Measurements from ENCODE around the gene TFPI. TPM values are rescaled to one million over a fixed set of nuclear protein-coding genes. Genes with fewer than 3 reads are reported as not detected.

The TFPI gene
- total and polyA plus RNA-seq, 11 donors: 13.5 to 63.7 (median 24.6) TPM

DNA sequence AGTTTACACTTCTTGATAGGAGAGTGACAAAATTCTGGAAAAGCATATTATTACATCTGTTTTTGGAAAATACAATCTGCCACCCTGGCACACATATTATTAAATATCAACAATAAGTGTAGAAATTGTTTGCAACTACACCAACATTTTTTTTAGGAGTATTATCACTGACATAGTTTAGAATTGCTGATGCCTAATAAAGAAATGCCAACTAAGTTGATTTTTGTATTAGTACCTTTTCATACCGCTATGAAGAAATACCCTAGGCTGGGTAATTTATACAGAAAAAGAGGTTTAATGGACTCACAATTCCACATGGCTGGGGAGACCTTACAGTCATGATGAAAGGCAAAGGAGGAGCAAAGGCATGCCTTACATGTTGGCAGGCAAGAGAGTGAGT, 35.9 kb upstream of the TFPI start:
- DNase-seq (no peak), ATAC-seq (no peak)
- Histone ChIP-seq H3K4me3 (no peak overlapping the region), H3K36me3 (no peaks in the 10 kb centered on the region), H3K4me1 (no peaks in the 10 kb centered on the region), H3K27me3 (no peaks in the 10 kb centered on the region), H3K27ac (no peak overlapping the region), H3K9me3 (no peaks in the 10 kb centered on the region)
- TF ChIP-seq, protein P1, sequence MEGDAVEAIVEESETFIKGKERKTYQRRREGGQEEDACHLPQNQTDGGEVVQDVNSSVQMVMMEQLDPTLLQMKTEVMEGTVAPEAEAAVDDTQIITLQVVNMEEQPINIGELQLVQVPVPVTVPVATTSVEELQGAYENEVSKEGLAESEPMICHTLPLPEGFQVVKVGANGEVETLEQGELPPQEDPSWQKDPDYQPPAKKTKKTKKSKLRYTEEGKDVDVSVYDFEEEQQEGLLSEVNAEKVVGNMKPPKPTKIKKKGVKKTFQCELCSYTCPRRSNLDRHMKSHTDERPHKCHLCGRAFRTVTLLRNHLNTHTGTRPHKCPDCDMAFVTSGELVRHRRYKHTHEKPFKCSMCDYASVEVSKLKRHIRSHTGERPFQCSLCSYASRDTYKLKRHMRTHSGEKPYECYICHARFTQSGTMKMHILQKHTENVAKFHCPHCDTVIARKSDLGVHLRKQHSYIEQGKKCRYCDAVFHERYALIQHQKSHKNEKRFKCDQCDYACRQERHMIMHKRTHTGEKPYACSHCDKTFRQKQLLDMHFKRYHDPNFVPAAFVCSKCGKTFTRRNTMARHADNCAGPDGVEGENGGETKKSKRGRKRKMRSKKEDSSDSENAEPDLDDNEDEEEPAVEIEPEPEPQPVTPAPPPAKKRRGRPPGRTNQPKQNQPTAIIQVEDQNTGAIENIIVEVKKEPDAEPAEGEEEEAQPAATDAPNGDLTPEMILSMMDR (IDR thresholded peaks at IDR 0.05): no peak
- no peak for TF ChIP-seq POLR2A (IDR thresholded peaks at IDR 0.05)
- intact Hi-C loops (cut with DNase I): loop anchor here in 4 of 10 donors (10.0 kb wide), 3 partner anchors 255 to 925 kb away; no protein-coding TSS in a partner anchor
- 93 to 99% (median 97%) methylated on average over 1 of the region's 1 CpG for WGBS, 4 donors

DNA sequence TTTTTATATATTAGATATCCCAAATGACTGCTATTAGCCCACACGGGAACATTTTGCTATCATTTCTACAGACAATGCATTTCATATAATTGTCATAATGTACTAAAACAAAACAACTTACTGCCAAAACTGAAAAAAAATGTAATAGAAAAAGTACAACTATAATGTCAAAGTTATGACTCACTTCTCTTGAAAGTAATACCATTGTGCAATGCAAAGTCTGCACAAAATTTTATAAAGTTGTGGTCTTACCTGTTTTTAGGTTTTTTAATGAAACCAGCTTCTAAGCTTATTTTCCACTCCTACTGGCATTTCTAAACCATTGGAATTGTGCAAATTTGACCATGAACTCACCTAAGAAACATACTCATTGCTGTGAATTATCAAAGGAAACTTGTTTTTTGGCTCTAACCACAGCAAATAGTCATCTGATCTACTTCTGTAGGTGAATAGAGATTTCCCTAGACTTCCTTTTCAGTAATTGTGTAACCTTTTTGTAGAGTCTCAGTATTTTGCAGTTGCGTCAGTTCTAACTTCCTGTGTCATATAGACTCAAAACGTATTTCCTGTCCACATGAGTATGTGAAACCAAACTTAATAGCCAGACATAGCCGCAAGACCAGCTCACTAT, 31.9 kb upstream of the TFPI start:
- no peak overlapping the region for H3K27ac ChIP-seq
- no peaks in the 10 kb centered on the region for H3K36me3 ChIP-seq
- no peak for TF ChIP-seq POLR2A (IDR thresholded peaks at IDR 0.05)
- TF ChIP-seq, protein P1 (IDR thresholded peaks at IDR 0.05): no peak
- intact Hi-C loops (cut with DNase I): loop anchor here in 8 of 10 donors (5.0 to 10.0 kb wide), 7 partner anchors 259 to 1829 kb away; no protein-coding TSS in a partner anchor
- H3K4me3 ChIP-seq: no peak overlapping the region
- peaks cover 0 to 7% (median 2%) of the 10 kb centered on the region in 12 donors for H3K4me1 ChIP-seq
- 65 to 78% (median 73%) methylated on average over 4 of the region's 4 CpGs for whole genome bisulfite sequencing, 4 donors
- ATAC-seq (no peak), DNase-seq (no peak)
- no peaks in the 10 kb centered on the region for H3K9me3 ChIP-seq
- H3K27me3 ChIP-seq: no peaks in the 10 kb centered on the region

DNA sequence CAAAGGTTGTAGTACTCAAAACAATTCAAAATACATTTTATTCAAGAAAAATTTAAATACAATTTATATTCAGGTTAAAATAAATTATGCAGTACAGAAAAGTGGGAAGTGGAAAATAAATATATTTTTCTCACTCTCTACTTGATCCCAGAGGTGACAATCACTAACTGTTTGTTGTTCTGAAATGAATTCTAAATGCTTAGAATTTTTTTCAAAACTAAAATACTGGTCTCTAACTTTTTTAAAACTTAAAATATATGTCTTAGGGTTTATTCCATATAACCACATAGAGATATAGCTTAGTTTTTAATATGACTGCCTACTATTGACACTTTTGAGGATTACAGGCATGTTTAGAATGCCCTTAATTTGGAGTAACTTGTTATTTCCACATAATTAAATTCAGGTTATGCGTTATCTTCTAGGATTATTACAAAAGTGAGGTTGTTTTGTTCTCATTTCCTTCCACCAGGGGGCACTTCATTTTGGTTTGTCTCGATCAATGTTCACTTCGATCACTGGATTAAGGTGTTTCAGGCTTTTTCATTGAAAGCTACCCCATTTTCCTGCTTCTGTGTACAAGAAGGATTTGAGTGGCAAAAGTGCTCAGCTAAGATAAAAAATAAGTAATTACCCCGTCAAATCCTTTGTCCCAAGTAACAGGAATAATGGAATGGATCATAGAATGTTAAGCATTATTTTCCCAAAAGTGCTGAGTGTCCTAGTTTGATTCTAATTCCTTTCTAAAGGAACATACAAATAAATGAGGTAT, 27.1 kb upstream of the TFPI start:
- H3K4me1 ChIP-seq: peaks cover 0 to 20% (median 5%) of the 10 kb centered on the region in 12 donors
- DNase-seq (no peak), ATAC-seq (peak in 1 of 4 donors; percentile 59)
- H3K4me3 ChIP-seq: peak overlapping the region in 10 of 12 donors; percentile 9 to 54 (median 31)
- no peaks in the 10 kb centered on the region for H3K27me3 ChIP-seq
- H3K36me3 ChIP-seq: no peaks in the 10 kb centered on the region
- no peaks in the 10 kb centered on the region for H3K9me3 ChIP-seq
- intact Hi-C loops (cut with DNase I): loop anchor here (1.0 to 10.0 kb wide), 14 partner anchors 79 to 1833 kb away; no protein-coding TSS in a partner anchor
- TF ChIP-seq POLR2A (IDR thresholded peaks at IDR 0.05): no peak
- TF ChIP-seq, protein P1 (IDR thresholded peaks at IDR 0.05): peak; percentile 48 to 78 (median 64)
- 8 to 12% (median 9%) methylated on average over 4 of the region's 4 CpGs for WGBS, 4 donors
- peak overlapping the region in 1 of 12 donors; percentile 16 for H3K27ac ChIP-seq

All from heart left ventricle (tissue), 16 donors.